ENCODE measurements around the gene RPP14. TPM values are rescaled to one million over a fixed set of nuclear protein-coding genes. Genes with fewer than 3 reads are reported as not detected.
A peak's percentile ranks its signal among the peaks of the same experiment; 100 is the strongest.

The RPP14 gene
- total RNA-seq, 4 donors from 2014 or later, result 9.2 to 25.1 (median 18.8) TPM

GRCh38 chr3:58324391-58325390 lies 18.6 kb downstream of the RPP14 start:
- intact Hi-C loops (cut with DNase I; ENCODE audit: low total_unique reads) (no loop called here), in situ Hi-C loops (cut with MboI; ENCODE audit: low pct_ligation_motif_present in 1 of 4, low pct_unique_long_range_greater_than_20kb in 1 of 4, low sequenced_read_pairs in 3 of 4) (loop anchor here (5.0 to 25.0 kb wide), 5 partner anchors 88 to 213 kb away; partner anchors contain the start of gene ACOX2 (in 2 of the 4))
- Histone ChIP-seq H3K36me3 (no peaks in the 10 kb centered on the region), H3K9me3 (no peaks in the 10 kb centered on the region), H3K27ac (peak overlapping the region in 3 of 4 donors; percentile 47 to 66 (median 65)), H3K4me1 (peaks cover 3 to 12% (median 10%) of the 10 kb centered on the region in 4 donors), H3K4me3 (no peak overlapping the region), H3K27me3 (no peaks in the 10 kb centered on the region)
- TF ChIP-seq POLR2AphosphoS5 (IDR thresholded peaks at IDR 0.05) (no peak), POLR2A (IDR thresholded peaks at IDR 0.05) (no peak), EP300 (IDR thresholded peaks at IDR 0.05; ENCODE audit: low read depth) (no peak), CTCF (IDR thresholded peaks at IDR 0.05) (no peak)
- WGBS, 2 donors (ENCODE audit: low coverage in 1 of 2), result 61 to 70% methylated on average over 5 to 7 of the region's 7 CpGs
- no peak for DNase-seq

DNA sequence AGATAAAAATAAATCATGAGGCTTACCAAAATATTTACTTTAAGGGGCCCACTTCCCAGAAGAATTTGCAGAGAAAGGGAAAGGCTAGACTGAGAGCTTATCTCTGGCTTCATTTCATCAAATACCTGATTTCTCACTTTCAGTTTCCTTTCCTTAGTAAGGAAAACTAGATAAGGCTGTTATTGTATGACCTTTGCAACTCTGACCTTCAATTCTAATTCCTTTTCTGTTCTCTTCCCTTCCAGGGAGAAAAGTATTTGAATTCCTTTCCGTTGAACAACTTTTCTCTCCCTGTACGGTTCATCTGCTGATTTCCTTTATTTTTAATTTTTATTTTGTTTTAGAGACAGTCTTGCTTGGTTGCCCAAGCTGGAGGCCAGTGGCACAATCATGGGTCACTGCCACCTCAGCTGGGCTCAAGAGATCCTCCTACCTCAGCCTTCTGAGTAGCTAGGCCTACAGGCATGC lies 19.5 kb downstream of the RPP14 start:
- in situ Hi-C loops (cut with MboI; ENCODE audit: low pct_ligation_motif_present in 1 of 4, low pct_unique_long_range_greater_than_20kb in 1 of 4, low sequenced_read_pairs in 3 of 4), result loop anchor here (5.0 to 10.0 kb wide), 3 partner anchors 87 to 209 kb away; partner anchors contain the start of gene ACOX2 (in 1 of the 4)
- Histone ChIP-seq H3K27me3 (no peaks in the 10 kb centered on the region), H3K27ac (peak overlapping the region; percentile 47 to 66 (median 57)), H3K4me3 (no peak overlapping the region), H3K9me3 (no peaks in the 10 kb centered on the region), H3K36me3 (no peaks in the 10 kb centered on the region), H3K4me1 (peaks cover 3 to 12% (median 10%) of the 10 kb centered on the region in 4 donors)
- DNase-seq, result no peak
- TF ChIP-seq EP300 (IDR thresholded peaks at IDR 0.05; ENCODE audit: low read depth) (no peak), POLR2A (IDR thresholded peaks at IDR 0.05) (no peak), CTCF (IDR thresholded peaks at IDR 0.05) (no peak), POLR2AphosphoS5 (IDR thresholded peaks at IDR 0.05) (no peak)
- intact Hi-C loops (cut with DNase I; ENCODE audit: low total_unique reads), result no loop called here
- WGBS, 2 donors (ENCODE audit: low coverage in 1 of 2), result 13 to 20% methylated on average over 2 of the region's 2 CpGs

GRCh38 chr3:58326267-58326900 lies 20.3 kb downstream of the RPP14 start:
- Histone ChIP-seq H3K9me3 (no peaks in the 10 kb centered on the region), H3K4me3 (no peak overlapping the region), H3K27me3 (no peaks in the 10 kb centered on the region), H3K4me1 (peaks cover 3 to 12% (median 10%) of the 10 kb centered on the region in 4 donors), H3K36me3 (no peaks in the 10 kb centered on the region), H3K27ac (peak overlapping the region in 1 of 4 donors; percentile 66)
- WGBS, 2 donors (ENCODE audit: low coverage in 1 of 2), result 94 to 95% methylated on average over 5 to 8 of the region's 8 CpGs
- no peak for TF ChIP-seq POLR2AphosphoS5 (IDR thresholded peaks at IDR 0.05)
- no peak for TF ChIP-seq POLR2A (IDR thresholded peaks at IDR 0.05)
- DNase-seq, result no peak
- intact Hi-C loops (cut with DNase I; ENCODE audit: low total_unique reads) (no loop called here), in situ Hi-C loops (cut with MboI; ENCODE audit: low pct_ligation_motif_present in 1 of 4, low pct_unique_long_range_greater_than_20kb in 1 of 4, low sequenced_read_pairs in 3 of 4) (loop anchor here (5.0 to 10.0 kb wide), 3 partner anchors 86 to 208 kb away; partner anchors contain the start of gene ACOX2 (in 1 of the 4))

GRCh38 chr3:58329150-58329921 lies 23.3 kb downstream of the RPP14 start:
- TF ChIP-seq EP300 (IDR thresholded peaks at IDR 0.05; ENCODE audit: low read depth) (no peak), POLR2AphosphoS5 (IDR thresholded peaks at IDR 0.05) (no peak), POLR2A (IDR thresholded peaks at IDR 0.05) (no peak), CTCF (IDR thresholded peaks at IDR 0.05) (no peak)
- no peak for DNase-seq
- no peaks in the 10 kb centered on the region for H3K36me3 ChIP-seq
- no peak overlapping the region for H3K4me3 ChIP-seq
- no peak overlapping the region for H3K27ac ChIP-seq
- 91 to 93% methylated on average over 7 to 8 of the region's 8 CpGs for WGBS, 2 donors (ENCODE audit: low coverage in 1 of 2)
- no peaks in the 10 kb centered on the region for H3K9me3 ChIP-seq
- intact Hi-C loops (cut with DNase I; ENCODE audit: low total_unique reads), result no loop called here
- in situ Hi-C loops (cut with MboI; ENCODE audit: low pct_ligation_motif_present in 1 of 4, low pct_unique_long_range_greater_than_20kb in 1 of 4, low sequenced_read_pairs in 3 of 4), result loop anchor here (5.0 to 10.0 kb wide), 3 partner anchors 83 to 205 kb away; partner anchors contain the start of gene ACOX2 (in 1 of the 4)
- H3K27me3 ChIP-seq, result no peaks in the 10 kb centered on the region
- H3K4me1 ChIP-seq, result peaks cover 6 to 27% (median 25%) of the 10 kb centered on the region in 4 donors
